Activated CD4-positive, alpha-beta memory T cell treated with anti-CD3 and anti-CD28 coated beads for 36 hours (primary cell): ENCODE data around the gene GNLY. TPM values are rescaled to one million over a fixed set of nuclear protein-coding genes. Genes with fewer than 3 reads are reported as not detected.

Source experiments
- CTCF ChIA-PET: fragments of 350-600 bp; sonication (Branson Sonifier 250); formaldehyde crosslinking; loops from one replicate; lab custom pipeline; 2021; ENCODE audit warnings: antibody characterized with exemption, inconsistent platforms; lab: Charles Lee
- POLR2A ChIA-PET: fragments of 350-600 bp; sonication (Branson Sonifier 250); formaldehyde crosslinking; loops from one replicate; lab custom pipeline; 2021; ENCODE audit warnings: antibody characterized with exemption; lab: Charles Lee
- DNase-seq: peaks from one replicate; pipeline ENCODE4 v3.0.0-alpha.2; 2020
- H3K27ac Mint-ChIP-seq: one replicate; pipeline ENCODE4 v1.8.0; 2021; ENCODE audit warnings: mixed read lengths
- H3K27me3 Mint-ChIP-seq: one replicate; pipeline ENCODE4 v1.8.0; 2021; ENCODE audit warnings: mixed read lengths
- H3K36me3 Mint-ChIP-seq: one replicate; pipeline ENCODE4 v1.8.0; 2021; ENCODE audit warnings: mixed read lengths
- H3K4me1 Mint-ChIP-seq: one replicate; pipeline ENCODE4 v1.8.0; 2021; ENCODE audit warnings: low read depth, mixed read lengths
- H3K4me3 Mint-ChIP-seq: one replicate; pipeline ENCODE4 v1.8.0; 2021; ENCODE audit warnings: mild to moderate bottlenecking, mixed read lengths
- H3K9me3 Mint-ChIP-seq: one replicate; pipeline ENCODE4 v1.8.0; 2021; ENCODE audit warnings: mixed read lengths
- intact Hi-C: fragments of 100-400 bp; cut with micrococcal nuclease; formaldehyde crosslinking; loops from one replicate; pipeline ENCODE4 v1.15.1; 2023
- total RNA-seq, 2 experiments: library from RNA; stranded (reverse); gene quantifications; one replicate each; pipeline ENCODE4 v1.2.3, GENCODE V29; 2021

GNLY gene
- total RNA-seq, 2 experiments from 2014 or later = 21.5 to 22.8 TPM

- Mint-ChIP-seq H3K4me1 (no peaks in the 10 kb centered on the region), H3K4me3 (no peak overlapping the region), H3K27ac (no peak overlapping the region), H3K9me3 (no peaks in the 10 kb centered on the region), H3K36me3 (no peaks in the 10 kb centered on the region), H3K27me3 (no peaks in the 10 kb centered on the region)
- intact Hi-C loops = no loop called here
- ChIA-PET POLR2A (no interaction called here), CTCF (interaction anchor here (5.4 kb wide), 1 partner anchor 11 kb away, joined by 34 read pairs; no protein-coding TSS in a partner anchor)
- no peak for DNase-seq
These were observed 963 bp downstream of the GNLY start for GRCh38 chr2:85695121-85695520.

GRCh38 chr2:85695691-85696668 lies 1.8 kb downstream of the GNLY start:
- no peak overlapping the region for H3K27ac Mint-ChIP-seq
- DNase-seq = no peak
- no peaks in the 10 kb centered on the region for H3K4me1 Mint-ChIP-seq
- no peaks in the 10 kb centered on the region for H3K27me3 Mint-ChIP-seq
- ChIA-PET CTCF (interaction anchor here (5.4 kb wide), 1 partner anchor 10 kb away, joined by 34 read pairs; no protein-coding TSS in a partner anchor), POLR2A (no interaction called here)
- intact Hi-C loops = no loop called here
- peak overlapping the region; percentile 3 for H3K4me3 Mint-ChIP-seq
- no peaks in the 10 kb centered on the region for H3K9me3 Mint-ChIP-seq
- H3K36me3 Mint-ChIP-seq = no peaks in the 10 kb centered on the region

- Mint-ChIP-seq H3K9me3 (no peaks in the 10 kb centered on the region), H3K36me3 (no peaks in the 10 kb centered on the region), H3K4me3 (no peak overlapping the region), H3K4me1 (peaks cover 4% of the 10 kb centered on the region), H3K27ac (no peak overlapping the region), H3K27me3 (no peaks in the 10 kb centered on the region)
- CTCF ChIA-PET = interaction anchor here (1.0 to 5.4 kb wide), 2 partner anchors 9 to 18 kb away, joined by 3 to 34 read pairs; no protein-coding TSS in a partner anchor
- DNase-seq = no peak
- POLR2A ChIA-PET = no interaction called here
- intact Hi-C loops = no loop called here
These were observed 2.9 kb downstream of the GNLY start for GRCh38 chr2:85697096-85697495.

GRCh38 chr2:85697716-85698115 lies 3.6 kb downstream of the GNLY start:
- ChIA-PET CTCF (interaction anchor here (1.0 to 5.4 kb wide), 3 partner anchors 8 to 60 kb away, joined by 3 to 34 read pairs (median 9); no protein-coding TSS in a partner anchor), POLR2A (no interaction called here)
- intact Hi-C loops = no loop called here
- H3K36me3 Mint-ChIP-seq = no peaks in the 10 kb centered on the region
- no peaks in the 10 kb centered on the region for H3K27me3 Mint-ChIP-seq
- DNase-seq = no peak
- H3K4me1 Mint-ChIP-seq = peaks cover 10% of the 10 kb centered on the region
- H3K4me3 Mint-ChIP-seq = no peak overlapping the region
- H3K9me3 Mint-ChIP-seq = no peaks in the 10 kb centered on the region
- H3K27ac Mint-ChIP-seq = no peak overlapping the region

- ChIA-PET POLR2A (no interaction called here), CTCF (interaction anchor here (1.0 to 5.4 kb wide), 3 partner anchors 8 to 61 kb away, joined by 3 to 34 read pairs (median 9); no protein-coding TSS in a partner anchor)
- no peak overlapping the region for H3K27ac Mint-ChIP-seq
These were observed 4.2 kb downstream of the GNLY start for GRCh38 chr2:85698184-85698879.

GRCh38 chr2:85698880-85699254 lies 4.7 kb downstream of the GNLY start:
- no peak overlapping the region for H3K4me3 Mint-ChIP-seq
- no peak overlapping the region for H3K27ac Mint-ChIP-seq
- no peak for DNase-seq
- H3K4me1 Mint-ChIP-seq = peaks cover 16% of the 10 kb centered on the region
- H3K9me3 Mint-ChIP-seq = no peaks in the 10 kb centered on the region
- H3K36me3 Mint-ChIP-seq = no peaks in the 10 kb centered on the region
- H3K27me3 Mint-ChIP-seq = no peaks in the 10 kb centered on the region
- CTCF ChIA-PET = interaction anchor here (0.9 to 3.0 kb wide), 2 partner anchors 19 to 61 kb away, joined by 3 to 9 read pairs; no protein-coding TSS in a partner anchor
- intact Hi-C loops = no loop called here
- POLR2A ChIA-PET = no interaction called here

More at GRCh38 chr2:85698184-85698879, 4.2 kb downstream of the GNLY start:
- Mint-ChIP-seq H3K4me3 (no peak overlapping the region), H3K36me3 (no peaks in the 10 kb centered on the region), H3K27me3 (no peaks in the 10 kb centered on the region), H3K4me1 (peaks cover 16% of the 10 kb centered on the region), H3K9me3 (no peaks in the 10 kb centered on the region)
- intact Hi-C loops = no loop called here
- DNase-seq = no peak

- no peak overlapping the region for H3K27ac Mint-ChIP-seq
- no peak for DNase-seq
- ChIA-PET CTCF (interaction anchor here (0.9 to 3.0 kb wide), 2 partner anchors 19 to 62 kb away, joined by 3 to 9 read pairs; no protein-coding TSS in a partner anchor), POLR2A (no interaction called here)
- no peak overlapping the region for H3K4me3 Mint-ChIP-seq
- H3K27me3 Mint-ChIP-seq = no peaks in the 10 kb centered on the region
- H3K4me1 Mint-ChIP-seq = peaks cover 19% of the 10 kb centered on the region
- intact Hi-C loops = no loop called here
- H3K36me3 Mint-ChIP-seq = no peaks in the 10 kb centered on the region
- H3K9me3 Mint-ChIP-seq = no peaks in the 10 kb centered on the region
These were observed 5.2 kb downstream of the GNLY start for GRCh38 chr2:85699325-85699724.

GRCh38 chr2:85702172-85702571 lies 8.0 kb downstream of the GNLY start:
- Mint-ChIP-seq H3K4me3 (no peak overlapping the region), H3K27ac (no peak overlapping the region), H3K9me3 (no peaks in the 10 kb centered on the region), H3K36me3 (no peaks in the 10 kb centered on the region), H3K27me3 (peaks cover 1% of the 10 kb centered on the region), H3K4me1 (peaks cover 33% of the 10 kb centered on the region)
- POLR2A ChIA-PET = no interaction called here
- intact Hi-C loops = no loop called here
- CTCF ChIA-PET = no interaction called here
- no peak for DNase-seq

GRCh38 chr2:85702800-85703199 lies 8.6 kb downstream of the GNLY start:
- Mint-ChIP-seq H3K9me3 (no peaks in the 10 kb centered on the region), H3K4me3 (no peak overlapping the region), H3K27me3 (peaks cover 2% of the 10 kb centered on the region), H3K27ac (no peak overlapping the region), H3K36me3 (no peaks in the 10 kb centered on the region), H3K4me1 (peaks cover 34% of the 10 kb centered on the region)
- CTCF ChIA-PET = no interaction called here
- intact Hi-C loops = no loop called here
- no peak for DNase-seq
- POLR2A ChIA-PET = no interaction called here

GRCh38 chr2:85703329-85703728 lies 9.2 kb downstream of the GNLY start:
- intact Hi-C loops = no loop called here
- CTCF ChIA-PET = interaction anchor here (1.0 to 7.8 kb wide), 2 partner anchors 18 to 24 kb away, joined by 3 to 96 read pairs; no protein-coding TSS in a partner anchor
- H3K27me3 Mint-ChIP-seq = peaks cover 4% of the 10 kb centered on the region
- H3K9me3 Mint-ChIP-seq = no peaks in the 10 kb centered on the region
- H3K4me1 Mint-ChIP-seq = peaks cover 34% of the 10 kb centered on the region
- no peak overlapping the region for H3K4me3 Mint-ChIP-seq
- POLR2A ChIA-PET = no interaction called here
- H3K36me3 Mint-ChIP-seq = no peaks in the 10 kb centered on the region
- no peak overlapping the region for H3K27ac Mint-ChIP-seq
- no peak for DNase-seq

GRCh38 chr2:85704038-85704437 lies 9.9 kb downstream of the GNLY start:
- ChIA-PET CTCF (interaction anchor here (1.0 to 7.8 kb wide), 4 partner anchors 8 to 67 kb away, joined by 3 to 96 read pairs (median 20); partner anchors contain the start of gene GNLY), POLR2A (no interaction called here)
- no peak for DNase-seq
- intact Hi-C loops = no loop called here
- Mint-ChIP-seq H3K36me3 (no peaks in the 10 kb centered on the region), H3K9me3 (no peaks in the 10 kb centered on the region), H3K27me3 (peaks cover 4% of the 10 kb centered on the region), H3K4me1 (peaks cover 34% of the 10 kb centered on the region), H3K27ac (no peak overlapping the region), H3K4me3 (no peak overlapping the region)
